Subcutaneous abdominal adipose tissue (tissue), 5 donors: ENCODE results near the gene PDE12.
"Not testable (repeated sequence)": the region's sequence is repeated elsewhere in the genome, so short reads cannot be mapped to it uniquely, and the experiment has no call there.

Source experiments
- H3K27ac ChIP-seq: one replicate; pipeline ENCODE4 v1.7.0; 2013; ENCODE audit warnings: low read depth, mild to moderate bottlenecking, inconsistent platforms, low read length, moderate library complexity
- H3K27me3 ChIP-seq, 5 donors: one replicate each; pipeline ENCODE4 v1.7.0; 2013; ENCODE audit warnings: low read length in 5 of 5, inconsistent platforms in 1 of 5; ENCODE audit not compliant: control insufficient read depth in 5 of 5, insufficient read depth in 4 of 5
- H3K36me3 ChIP-seq, 5 donors: one replicate each; pipeline ENCODE4 v1.7.0; 2013; ENCODE audit warnings: low read length in 5 of 5; ENCODE audit not compliant: control insufficient read depth in 5 of 5, insufficient read depth in 5 of 5
- H3K4me1 ChIP-seq, 5 donors: one replicate each; pipeline ENCODE4 v1.7.0; 2013; ENCODE audit warnings: low read length in 5 of 5, mild to moderate bottlenecking in 3 of 5, moderate library complexity in 1 of 5; ENCODE audit not compliant: control insufficient read depth in 5 of 5, insufficient read depth in 5 of 5
- H3K4me3 ChIP-seq, 5 donors: one replicate each; pipeline ENCODE4 v1.7.0; 2013; ENCODE audit warnings: low read length in 5 of 5, low read depth in 1 of 5
- H3K9ac ChIP-seq, 5 donors: one replicate each; pipeline ENCODE4 v1.7.0; 2013; ENCODE audit warnings: low read length in 5 of 5, mild to moderate bottlenecking in 4 of 5, moderate library complexity in 3 of 5
- H3K9me3 ChIP-seq, 5 donors: one replicate each; pipeline ENCODE4 v1.7.0; 2013; ENCODE audit warnings: low read length in 5 of 5; ENCODE audit not compliant: control insufficient read depth in 5 of 5
- donor health status: healthy.
- donor health status: healthy.
- donor health status: healthy.
- donor health status: healthy.
- donor health status: healthy.

The PDE12 gene

GRCh38 chr3:57600195-57600594, 44.1 kb downstream of the PDE12 start:
- H3K27me3 ChIP-seq, result no peaks in the 10 kb centered on the region
- H3K27ac ChIP-seq, result no peak overlapping the region
- H3K4me3 ChIP-seq, result no peak overlapping the region
- peaks cover 4 to 24% (median 17%) of the 10 kb centered on the region in 5 donors for H3K4me1 ChIP-seq
- H3K36me3 ChIP-seq, result peaks cover 2 to 6% (median 4%) of the 10 kb centered on the region in 5 donors
- no peak overlapping the region for H3K9ac ChIP-seq
- no peaks in the 10 kb centered on the region for H3K9me3 ChIP-seq

GRCh38 chr3:57604971-57605370, 48.9 kb downstream of the PDE12 start:
- Histone ChIP-seq H3K27ac (no peak overlapping the region), H3K4me1 (no peaks in the 10 kb centered on the region), H3K9ac (no peak overlapping the region), H3K9me3 (no peaks in the 10 kb centered on the region), H3K36me3 (peaks cover 2 to 6% (median 4%) of the 10 kb centered on the region in 5 donors), H3K27me3 (no peaks in the 10 kb centered on the region), H3K4me3 (no peak overlapping the region)

- no peaks in the 10 kb centered on the region for H3K9me3 ChIP-seq
- peaks cover 2 to 6% (median 4%) of the 10 kb centered on the region in 5 donors for H3K36me3 ChIP-seq
- no peaks in the 10 kb centered on the region for H3K27me3 ChIP-seq
- no peaks in the 10 kb centered on the region for H3K4me1 ChIP-seq
- no peak overlapping the region for H3K27ac ChIP-seq
- H3K4me3 ChIP-seq, result no peak overlapping the region
- H3K9ac ChIP-seq, result no peak overlapping the region
Measured at GRCh38 chr3:57605683-57606082, 49.6 kb downstream of the PDE12 start.

GRCh38 chr3:57611870-57612269, 55.8 kb downstream of the PDE12 start:
- H3K27ac ChIP-seq, H3K9ac ChIP-seq, H3K36me3 ChIP-seq, H3K27me3 ChIP-seq, H3K9me3 ChIP-seq, H3K4me1 ChIP-seq, H3K4me3 ChIP-seq: not testable (repeated sequence)

GRCh38 chr3:57616233-57616632, 60.2 kb downstream of the PDE12 start:
- Histone ChIP-seq H3K27ac (no peak overlapping the region), H3K36me3 (peaks cover 0 to 2% (median 0%) of the 10 kb centered on the region in 5 donors), H3K9ac (no peak overlapping the region), H3K27me3 (no peaks in the 10 kb centered on the region), H3K9me3 (no peaks in the 10 kb centered on the region), H3K4me3 (no peak overlapping the region), H3K4me1 (no peaks in the 10 kb centered on the region)
